GM12892 (cell line): ENCODE results near the gene MPC1.

Source experiments
- POLR2A ChIP-seq: IDR thresholded peaks from 2 replicates; pipeline ENCODE4 v1.6.1; 2011; ENCODE audit warnings: low read depth, low read length, control low read depth
- POLR2AphosphoS5 ChIP-seq: IDR thresholded peaks from 2 replicates; pipeline ENCODE4 v1.6.1; 2011; ENCODE audit warnings: low read depth, low read length, control low read depth

DNA sequence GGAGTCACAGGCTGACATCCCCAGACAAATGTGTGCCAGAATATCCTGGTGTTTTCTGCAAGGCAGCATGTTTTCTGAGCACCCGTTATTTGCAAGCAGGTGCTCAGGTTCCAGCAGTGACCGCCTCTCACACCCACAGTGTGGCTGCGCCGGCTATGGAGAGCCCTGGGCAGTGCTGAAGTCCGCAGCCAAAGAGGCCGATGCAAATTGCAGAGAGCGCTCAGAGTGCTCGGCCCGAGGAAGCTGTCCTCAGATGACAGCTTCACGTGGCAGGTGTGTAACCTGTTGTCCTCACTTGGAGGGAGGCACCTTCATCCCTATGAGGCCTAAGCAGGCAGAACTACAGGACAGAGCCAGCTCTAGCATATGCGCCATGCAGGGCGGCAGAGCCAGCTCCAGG is 23.5 kb upstream of the MPC1 start:
- TF ChIP-seq POLR2AphosphoS5 (no peak), POLR2A (no peak)
